Uterus (tissue), 2 donors: Measurements from ENCODE around the gene MAGI3.

ENCODE experiments used
- CTCF ChIP-seq, 4 experiments: fragments of 200-600 bp in 2 of 4; fragments of 450-650 bp in 2 of 4; sonication (generic) in 2 of 4; IDR thresholded peaks; one replicate each; pipeline ENCODE4 v1.5.1; 2016 to 2019; ENCODE audit warnings: antibody characterized with exemption in 4 of 4, mild to moderate bottlenecking in 2 of 4, moderate library complexity in 1 of 4
- POLR2A ChIP-seq, 2 donors: fragments of 450-650 bp; IDR thresholded peaks; one replicate each; pipeline ENCODE4 v1.6.1; 2016; ENCODE audit warnings: antibody characterized with exemption in 2 of 2, mild to moderate bottlenecking in 1 of 2, moderate library complexity in 1 of 2

GRCh38 chr1:113534875-113535274, 144.6 kb downstream of the MAGI3 start:
- TF ChIP-seq CTCF (IDR thresholded peaks at IDR 0.05) (no peak), POLR2A (IDR thresholded peaks at IDR 0.05) (no peak)
